Fibroblast of upper back skin (primary cell): ENCODE measurements around the gene EME2.
A peak's percentile ranks its signal among the peaks of the same experiment; 100 is the strongest.

Experiments
- DNase-seq: peaks from one replicate; pipeline ENCODE4 v3.0.0-alpha.2; 2013

EME2 gene

DNA sequence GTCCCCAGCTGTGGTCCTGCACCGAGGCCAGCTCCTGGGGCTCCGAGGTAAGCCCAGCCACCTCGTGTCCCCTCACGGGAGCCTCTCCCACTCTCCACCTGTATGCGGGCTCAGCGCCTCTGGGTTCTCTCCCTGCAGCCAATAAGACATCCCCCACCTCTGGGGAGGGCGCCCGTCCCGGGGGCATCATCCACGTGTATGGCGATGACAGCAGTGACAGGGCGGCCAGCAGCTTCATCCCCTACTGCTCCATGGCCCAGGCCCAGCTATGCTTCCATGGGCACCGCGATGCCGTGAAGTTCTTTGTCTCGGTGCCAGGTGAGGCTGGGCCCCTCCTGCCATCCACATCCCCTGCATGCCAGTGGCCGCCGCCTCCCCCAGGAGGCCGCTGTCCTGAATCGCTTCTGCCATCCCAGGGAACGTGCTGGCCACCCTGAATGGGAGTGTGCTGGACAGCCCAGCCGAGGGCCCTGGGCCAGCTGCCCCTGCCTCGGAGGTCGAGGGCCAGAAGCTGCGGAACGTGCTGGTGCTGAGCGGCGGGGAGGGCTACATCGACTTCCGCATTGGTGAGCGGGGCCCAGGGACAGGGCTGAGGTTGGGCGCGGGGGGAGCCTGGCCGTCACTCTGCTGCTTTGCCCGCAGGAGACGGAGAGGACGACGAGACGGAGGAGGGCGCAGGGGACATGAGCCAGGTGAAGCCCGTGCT, 4.4 kb upstream of the EME2 start:
- no peak for DNase-seq

DNA sequence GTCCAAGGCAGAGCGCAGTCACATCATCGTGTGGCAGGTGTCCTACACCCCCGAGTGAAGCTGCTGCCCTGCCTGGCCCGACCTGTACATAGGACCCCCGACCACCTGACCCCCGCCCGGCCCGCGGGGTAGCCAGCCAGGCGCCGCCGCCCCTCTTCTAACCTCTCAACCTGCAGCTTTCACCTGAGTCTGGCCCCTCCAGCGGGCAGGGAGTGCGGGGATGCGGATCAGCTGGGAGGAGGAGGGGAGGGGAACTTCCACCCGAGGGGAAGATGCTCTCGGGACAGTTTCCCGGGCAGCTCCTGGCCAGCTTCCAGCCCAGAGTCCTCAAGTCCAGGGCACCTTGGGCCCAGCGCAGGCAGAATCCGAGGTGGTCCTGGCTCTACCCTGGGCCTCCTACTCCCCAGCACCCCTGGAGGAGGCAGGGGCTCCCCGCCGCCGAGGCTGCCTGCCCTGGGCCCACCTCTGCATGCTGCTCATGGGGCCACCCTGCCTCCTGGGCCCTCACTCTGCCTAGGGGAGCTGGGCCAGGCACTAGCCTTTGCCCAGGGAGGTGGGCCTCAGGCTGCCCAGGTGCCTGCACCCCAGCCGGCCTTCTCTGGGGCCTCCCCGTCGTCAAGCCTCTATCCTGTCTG, 3.7 kb upstream of the EME2 start:
- DNase-seq, result no peak

DNA sequence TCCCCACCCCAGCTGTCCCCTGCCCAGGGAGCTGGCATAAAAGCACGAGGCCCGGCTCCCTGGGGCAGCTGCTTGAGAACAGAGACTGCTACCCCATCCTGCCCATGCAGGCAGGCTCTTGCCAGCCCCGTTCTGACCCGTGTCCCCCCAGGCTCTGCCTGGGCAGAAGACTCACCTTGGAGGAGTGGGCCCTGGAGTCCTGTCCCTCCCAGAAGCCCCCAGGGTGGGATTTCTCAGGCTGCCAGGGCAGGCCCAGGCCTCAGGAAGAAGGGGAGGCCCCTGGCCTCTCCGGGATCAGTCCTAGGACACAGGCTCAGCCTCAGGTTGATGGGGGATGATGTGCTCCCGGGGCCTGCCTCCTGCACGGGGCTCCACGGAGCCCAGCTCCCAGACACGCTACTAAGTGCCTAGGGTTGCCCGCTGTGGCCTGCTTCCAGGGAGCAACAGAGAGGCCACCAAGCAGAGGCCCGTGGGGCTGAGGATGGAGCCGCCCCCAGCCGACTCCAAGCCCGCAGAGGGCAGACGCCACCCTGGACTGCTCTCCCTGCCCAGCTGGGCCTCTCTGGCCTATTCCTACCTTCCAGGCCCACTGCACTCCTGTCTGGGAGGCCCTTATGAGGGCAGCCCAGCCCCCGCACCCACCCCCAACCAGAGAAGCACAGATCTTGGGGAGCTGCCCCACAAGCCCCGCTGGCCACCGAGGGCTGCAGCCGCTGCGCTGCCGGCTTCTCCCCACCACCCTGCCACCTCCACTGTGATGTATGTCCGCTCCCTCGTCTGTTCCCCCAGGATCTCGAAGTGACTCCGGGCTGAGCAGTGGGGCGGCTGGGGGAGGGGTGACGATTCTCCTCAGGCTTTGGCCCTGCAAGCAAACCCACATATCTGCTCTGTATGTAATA, 3.0 kb upstream of the EME2 start:
- no peak for DNase-seq

DNA sequence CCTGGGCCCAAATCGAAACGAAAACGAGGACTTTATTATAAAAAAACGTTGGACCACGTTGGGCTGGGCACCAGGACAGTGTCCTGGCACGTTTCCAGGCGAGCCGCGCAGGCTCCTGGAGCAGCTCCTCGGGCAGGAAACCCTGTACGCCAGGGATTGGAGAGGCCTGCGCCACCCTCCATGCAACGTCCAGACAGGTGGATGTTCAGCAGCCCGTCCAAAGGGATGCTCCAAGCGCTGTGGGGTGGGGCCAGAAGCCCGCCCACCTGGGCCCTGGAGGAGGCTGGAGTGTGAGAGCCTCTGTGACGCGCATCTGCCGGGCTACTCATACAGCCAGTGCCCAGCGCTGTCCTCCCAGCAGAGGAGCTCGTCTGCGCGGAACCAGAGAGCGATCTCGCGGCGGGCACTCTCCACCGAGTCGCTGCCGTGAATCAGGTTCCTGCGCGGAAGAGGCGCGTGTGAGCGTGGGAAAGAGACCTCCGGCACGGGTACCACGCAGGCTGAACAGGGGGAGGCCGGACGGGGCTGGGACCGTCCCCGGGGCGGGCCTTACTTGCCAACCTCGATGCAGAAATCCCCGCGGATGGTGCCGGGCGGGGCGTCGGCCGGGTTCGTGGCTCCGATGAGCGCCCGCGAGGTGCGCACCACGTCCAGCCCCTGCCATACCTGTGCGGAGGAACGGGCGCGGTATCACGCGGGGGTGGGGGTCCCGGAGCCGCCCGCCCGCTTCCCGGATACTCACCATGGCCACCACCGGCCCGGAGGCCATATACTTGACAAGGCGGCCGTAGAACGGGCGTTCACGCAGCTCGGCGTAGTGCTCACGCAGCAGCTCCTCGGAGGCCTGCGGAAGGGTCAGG, 2.1 kb upstream of the EME2 start:
- DNase-seq, result peak; percentile 35

DNA sequence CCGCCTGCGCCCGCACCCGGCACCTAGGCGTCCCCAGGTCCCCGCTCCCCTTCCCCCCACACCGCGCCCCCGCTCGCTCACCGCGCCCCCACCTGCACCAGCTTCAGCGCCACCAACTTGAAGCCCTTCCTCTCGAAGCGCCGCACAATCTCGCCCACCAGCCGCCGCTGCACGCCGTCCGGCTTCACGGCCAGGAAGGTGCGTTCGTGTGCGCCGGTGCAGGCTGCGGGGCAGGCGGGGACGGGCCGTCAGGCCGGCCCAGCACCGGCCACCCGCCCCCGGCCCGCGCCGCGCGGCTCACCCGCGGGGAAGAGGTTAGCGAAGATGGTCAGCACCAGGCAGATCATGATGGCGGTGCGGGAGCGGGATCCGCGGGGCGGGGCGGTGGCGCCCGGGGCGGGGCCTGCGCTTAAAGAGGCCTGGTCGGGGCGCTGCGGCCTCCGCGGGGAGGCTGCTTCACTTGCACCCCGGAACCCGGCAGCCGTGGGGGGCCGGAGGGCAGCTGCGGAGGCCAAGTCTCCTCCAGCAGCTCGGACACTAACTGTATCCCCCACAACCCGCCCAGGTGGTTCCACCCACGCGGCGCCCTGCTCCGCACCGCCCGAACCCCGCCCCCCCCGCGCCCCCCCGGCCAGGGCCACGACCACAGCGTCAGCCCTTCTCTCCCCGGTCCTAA, 1.3 kb upstream of the EME2 start, which contains the start of gene NME3:
Gene NME3 (minus strand): TSS at position 356 of the 676 bp plus-strand sequence. CDS start 9 bp downstream, at position 347.
- peak; percentile 51 for DNase-seq

DNA sequence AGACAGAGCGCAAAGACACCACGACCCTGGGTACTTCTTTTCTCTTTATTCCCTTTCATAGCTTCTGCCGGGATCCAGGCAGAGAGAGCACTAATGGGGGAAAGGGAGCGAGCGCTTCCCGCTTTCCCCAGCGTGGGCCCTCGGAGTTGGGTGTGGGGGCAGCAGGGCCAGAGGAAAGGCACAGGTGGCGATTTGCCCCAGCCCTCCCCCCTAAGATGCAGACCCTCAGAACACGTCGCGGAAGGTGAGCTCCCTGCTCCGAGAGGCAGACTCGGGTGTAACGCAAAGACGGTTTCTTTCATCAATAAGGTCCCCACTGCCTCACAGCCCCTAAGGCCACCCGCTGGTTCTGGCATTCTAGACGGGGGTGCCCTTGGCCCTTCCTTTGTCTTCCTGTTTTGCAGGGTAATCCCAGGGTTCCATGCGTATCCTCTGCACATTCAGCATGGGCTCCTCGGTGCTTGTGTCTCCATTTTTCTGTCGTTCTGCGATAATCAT, 697 bp upstream of the EME2 start:
- DNase-seq, result no peak

DNA sequence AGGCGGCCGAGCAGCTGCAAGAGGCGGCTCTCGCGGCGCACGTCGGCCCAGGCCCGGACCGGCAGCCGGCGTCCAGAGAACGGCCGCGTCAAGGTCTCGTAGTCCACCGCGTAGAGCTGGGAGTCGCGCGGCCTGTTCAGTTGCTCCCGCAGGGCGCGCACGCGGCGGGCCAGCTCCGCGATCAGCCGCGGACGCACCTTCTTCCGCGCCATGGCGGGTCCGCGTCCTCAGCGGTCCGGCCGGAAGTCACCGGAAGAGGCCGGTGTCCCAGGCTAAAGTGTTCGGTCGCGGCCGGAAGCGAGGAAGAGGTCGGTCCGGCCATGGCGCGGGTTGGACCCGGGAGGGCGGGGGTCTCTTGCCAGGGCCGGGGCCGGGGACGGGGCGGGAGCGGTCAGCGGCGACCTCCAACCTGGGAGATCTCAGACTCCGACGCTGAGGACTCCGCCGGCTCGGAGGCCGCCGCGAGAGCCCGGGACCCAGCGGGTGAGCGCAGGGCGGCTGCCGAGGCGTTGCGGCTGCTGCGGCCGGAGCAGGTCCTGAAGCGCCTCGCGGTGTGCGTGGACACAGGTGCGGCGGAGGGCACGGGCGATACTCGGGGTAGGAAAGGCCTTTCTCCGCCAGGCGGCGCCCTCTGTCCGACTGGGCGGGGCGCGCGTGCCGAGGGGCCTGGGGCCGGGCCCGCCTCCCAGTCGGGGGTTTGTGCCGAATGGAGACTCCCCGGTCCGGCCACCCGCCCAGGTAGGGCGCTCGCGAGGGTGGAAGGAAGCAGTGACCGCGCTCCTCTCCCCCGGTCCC, 495 bp downstream of the EME2 start, which contains the start of gene MRPS34:
Gene MRPS34 (minus strand): TSS at position 227 of the 795 bp plus-strand sequence. CDS start 15 bp downstream, at position 212.
- peak; percentile 75 for DNase-seq

DNA sequence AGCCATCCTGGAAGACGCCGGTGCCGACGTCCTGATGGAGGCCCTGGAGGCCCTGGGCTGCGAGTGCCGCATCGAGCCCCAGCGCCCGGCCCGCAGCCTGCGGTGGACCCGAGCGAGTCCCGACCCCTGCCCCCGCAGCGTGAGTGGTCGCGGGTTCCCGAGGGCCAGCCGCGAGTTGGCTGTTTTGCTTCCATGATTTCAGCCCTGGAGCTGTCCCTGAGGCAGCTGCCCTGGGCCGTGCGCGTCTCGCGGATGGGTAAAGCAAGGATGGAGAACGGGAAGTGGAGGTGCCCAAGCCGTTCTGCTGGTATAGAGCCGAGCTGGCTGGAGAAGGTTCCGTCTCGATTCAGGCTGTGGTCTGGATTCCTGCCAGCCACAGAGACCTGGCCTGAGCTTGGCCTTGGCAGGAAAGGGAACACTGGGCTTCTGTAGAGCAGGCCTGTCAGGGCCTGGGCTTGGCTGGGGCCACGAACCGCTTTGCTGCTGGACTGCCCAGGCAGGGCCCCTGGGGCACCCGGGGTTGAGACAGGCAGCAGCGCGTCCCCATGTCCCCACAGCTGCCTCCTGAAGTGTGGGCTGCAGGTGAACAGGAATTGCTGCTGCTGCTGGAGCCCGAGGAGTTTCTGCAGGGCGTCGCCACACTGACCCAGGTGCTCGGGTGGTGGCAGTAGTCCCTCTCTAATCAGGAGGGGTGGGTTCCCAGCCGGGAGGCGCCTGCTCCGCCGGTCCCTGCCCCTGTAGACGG, 1.3 kb downstream of the EME2 start:
- DNase-seq, result no peak

DNA sequence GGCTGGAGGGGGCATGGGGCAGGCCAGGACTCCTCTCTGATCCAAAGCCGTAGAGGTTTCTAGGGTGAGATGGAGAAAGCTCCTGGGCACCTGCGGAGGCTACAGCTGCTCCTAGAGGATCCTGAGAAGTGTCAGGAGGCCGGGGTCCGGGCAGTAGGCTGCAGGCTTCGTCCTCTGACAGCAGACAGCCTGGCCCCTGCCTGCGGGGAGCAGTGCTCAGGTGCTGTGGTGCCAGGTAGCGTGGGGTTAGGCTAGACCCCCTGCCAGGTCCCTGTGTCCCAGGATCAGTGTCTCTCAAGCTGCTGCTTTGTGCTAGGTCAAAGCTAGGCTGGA, 1.8 kb downstream of the EME2 start:
- no peak for DNase-seq

DNA sequence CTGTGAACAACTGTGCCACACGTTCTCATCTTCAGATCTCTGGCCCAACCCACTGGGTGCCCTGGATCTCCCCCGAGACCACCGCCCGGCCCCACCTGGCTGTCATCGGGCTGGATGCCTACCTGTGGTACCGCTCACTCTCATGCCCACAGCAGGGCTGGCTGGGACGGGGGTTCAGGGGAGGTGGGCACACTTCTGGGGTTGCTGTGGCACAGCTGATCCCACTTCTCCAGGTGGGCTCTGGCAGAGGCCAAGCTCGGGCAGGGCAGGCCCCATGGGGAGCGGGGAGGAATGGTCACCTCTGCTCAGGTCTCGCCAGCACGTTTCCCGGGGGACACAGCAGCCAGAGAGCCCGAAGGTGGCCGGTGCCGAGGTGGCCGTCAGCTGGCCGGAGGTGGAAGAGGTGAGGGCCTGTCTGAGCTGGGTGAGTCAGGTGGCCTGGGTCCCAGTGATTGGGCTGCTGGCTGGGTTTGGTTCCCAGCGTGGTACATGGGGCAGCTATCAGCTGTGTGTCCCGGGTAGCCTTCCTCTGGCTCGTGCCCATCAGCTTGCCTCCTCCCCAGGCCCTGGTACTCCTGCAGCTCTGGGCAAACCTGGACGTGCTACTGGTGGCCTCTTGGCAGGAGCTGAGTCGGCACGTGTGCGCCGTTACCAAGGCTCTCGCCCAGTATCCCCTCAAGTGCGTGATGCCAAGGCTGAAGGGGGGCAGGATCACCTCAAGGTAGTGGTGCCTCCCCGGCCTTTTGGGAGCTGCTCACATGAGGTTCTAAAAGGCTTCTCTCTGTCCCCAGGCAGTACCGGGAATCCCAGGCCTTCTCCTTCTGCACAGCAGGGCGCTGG, 2.6 kb downstream of the EME2 start:
- no peak for DNase-seq

DNA sequence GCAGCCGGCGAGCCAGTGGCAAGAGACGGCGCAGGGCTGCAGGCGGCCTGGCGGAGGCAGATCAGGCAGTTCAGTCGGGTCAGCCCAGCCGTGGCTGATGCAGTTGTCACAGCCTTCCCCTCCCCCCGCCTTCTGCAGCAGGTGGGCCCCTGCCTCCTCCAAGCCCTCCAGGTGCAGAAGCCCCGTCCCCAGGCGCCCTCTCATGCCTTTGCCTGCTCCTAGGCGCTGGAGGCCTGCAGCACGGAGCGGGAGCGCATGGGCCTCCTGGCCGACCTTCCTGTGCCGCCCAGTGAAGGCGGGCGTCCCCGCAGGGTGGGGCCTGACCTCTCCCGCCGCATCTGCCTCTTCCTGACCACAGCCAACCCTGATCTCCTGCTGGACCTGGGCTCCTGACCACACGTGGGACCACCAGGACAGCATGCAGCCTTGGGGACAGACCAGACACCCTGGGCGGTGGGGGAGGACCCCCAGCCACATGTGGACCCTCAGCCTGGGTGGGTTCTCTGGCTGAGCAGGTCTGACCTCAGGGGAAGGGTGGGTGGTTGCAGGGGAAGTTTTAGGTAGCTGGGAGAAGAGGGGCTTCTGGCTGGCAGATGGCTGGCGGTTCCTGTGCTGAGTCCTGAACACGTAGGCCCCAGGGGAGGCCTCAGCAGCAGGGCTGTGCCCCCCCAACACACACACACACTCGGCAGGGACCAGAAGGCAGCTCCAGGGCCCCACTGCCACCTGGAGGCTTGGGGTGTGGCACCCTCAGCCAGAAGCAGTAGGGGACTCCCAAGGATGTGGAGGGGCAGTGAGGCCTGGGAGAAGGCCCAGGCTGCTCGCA, 3.4 kb downstream of the EME2 start:
- no peak for DNase-seq

DNA sequence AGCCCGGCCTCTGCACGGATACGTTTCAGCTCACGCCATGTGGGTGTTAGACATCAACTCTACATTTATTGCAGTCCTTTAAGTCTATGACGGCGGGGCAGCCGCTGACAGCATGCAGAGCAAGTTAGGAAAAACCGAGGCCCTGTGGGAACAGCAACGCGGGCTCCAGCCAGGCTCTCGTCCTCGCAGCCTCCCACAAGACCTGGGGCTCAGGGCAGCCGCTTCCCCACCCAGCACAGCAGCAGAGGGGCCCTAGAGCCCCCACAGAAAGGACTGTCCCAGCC, 4.0 kb downstream of the EME2 start:
- DNase-seq, result no peak

DNA sequence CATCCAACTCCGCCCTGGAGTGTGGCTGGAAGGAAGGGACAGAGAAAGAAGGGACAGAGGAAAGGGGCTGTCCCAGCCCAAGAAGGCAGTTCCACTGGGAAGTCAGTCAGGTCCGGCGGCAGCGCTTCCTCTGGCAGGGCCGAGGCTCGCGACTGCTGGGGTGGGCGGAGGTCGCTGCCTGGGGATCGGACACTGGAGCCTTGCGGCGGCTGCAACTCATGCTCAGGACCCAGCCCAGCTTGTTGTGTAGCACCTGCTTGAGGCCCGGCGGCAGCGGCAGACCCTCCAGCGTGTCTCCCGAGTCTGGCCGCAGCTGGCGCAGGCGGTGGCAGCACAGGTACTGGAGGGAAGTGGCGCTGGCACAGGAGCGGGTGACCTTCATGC, 4.4 kb downstream of the EME2 start:
- DNase-seq, result no peak

DNA sequence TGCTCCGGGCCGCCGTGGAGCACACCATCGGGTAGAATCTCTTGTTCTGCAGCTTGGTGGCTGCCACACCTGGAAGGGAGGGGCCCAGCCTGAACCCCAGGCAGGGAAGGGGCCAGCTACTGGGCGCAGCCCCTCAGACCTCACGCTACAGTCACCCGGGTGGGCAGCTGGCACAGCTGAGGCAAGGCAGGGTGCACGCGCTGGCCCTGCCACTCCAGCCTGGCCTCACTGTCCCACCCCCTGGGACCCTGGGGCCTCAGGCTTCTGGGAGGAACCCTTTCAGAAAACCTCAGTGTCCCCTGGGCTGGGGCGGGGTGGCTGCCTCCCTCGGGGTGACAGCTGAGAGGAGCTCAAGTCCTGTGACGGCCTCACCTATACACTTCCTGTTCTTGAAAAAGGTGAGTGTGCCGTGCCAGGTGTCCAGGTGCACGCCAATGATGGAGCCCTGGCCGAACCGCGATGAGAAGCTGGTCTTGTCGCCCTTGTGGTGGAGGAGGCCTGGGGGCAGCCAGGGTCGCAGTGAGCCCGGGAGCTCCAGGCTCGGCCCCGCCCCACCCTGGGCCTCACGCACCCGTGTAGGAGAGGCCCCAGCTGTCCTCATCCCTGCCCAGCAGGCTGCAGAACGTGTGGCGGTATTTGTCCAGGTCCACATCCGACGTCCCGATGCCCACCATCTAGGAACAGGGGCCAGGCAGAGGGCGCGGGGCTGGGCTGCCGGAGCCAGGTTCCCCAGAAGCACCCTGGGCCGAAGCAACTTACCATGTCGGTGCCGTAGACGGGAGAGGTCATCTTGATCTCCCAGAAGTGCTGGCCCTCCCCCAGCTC, 5.0 kb downstream of the EME2 start:
- DNase-seq, result no peak

DNA sequence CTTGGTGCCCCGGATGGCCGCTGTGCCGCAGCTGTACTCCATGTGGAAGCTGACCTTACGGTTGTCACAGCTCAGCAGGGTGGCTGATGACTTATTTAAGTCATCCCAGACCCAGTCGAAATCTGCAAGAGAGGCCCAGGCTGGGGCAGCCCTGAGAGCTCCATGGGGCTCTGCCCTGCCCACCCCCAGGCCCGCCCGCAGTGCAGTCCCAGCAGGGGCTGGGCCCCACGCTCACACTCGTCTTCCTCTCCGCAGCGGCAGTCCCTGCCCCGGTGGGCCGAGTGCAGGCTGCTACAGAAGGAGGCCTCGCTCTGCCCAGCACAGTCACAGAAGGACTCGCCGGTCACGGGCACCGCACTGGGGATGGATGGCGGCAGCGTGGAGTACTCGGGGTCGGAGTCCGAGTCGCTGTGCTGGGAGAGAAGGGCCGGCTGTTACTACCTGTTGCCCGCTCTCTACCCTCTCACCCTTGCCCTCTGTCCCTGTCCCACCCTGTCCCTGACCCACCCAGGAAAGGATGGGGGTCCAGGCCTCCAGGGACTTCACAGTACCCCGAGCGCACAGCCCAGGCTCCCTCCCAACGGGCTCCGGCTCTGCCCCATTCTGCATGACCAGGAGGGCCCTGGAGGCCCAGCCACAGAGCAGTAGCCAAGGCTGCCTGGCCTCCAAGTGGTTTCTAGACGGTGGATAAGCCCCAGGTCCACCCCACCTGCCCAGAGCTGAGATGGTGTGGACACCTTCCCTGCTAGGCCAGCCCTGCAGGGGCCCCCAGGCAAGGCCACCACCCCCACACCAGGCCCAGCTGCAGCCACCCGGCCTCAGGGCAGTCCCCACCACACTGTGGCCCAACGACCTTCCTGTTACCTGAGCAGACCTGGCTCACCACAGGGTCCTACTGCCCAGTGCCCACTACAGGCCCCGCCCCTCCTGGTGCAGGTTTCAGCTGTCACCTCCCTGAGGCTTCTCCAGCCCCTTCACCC, 5.9 kb downstream of the EME2 start:
- DNase-seq, result no peak

DNA sequence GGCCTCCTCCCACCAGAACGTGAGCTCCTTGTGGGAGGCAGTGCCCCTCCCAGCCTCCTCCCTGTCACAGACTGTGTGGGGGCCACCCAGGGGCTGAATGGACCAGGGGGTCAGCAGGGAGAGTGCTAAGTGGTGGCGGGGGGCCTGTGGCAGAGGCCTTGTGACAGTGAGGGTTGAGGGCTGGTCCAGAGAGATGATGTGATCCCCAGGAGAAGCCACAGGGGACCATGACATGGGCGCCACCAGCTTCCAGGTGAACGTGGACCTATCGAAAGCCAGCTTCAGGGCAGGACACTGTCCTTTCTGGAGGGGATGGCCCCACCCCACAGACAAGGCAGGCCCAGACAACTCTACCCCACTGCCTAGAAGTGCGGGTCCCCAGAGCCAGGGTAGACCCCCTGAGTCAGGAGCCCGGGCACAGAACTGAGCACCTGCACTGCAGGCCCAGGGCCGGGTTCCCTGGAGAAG, 6.7 kb downstream of the EME2 start:
- DNase-seq, result no peak
